GM10266 (cell line): ENCODE data around the gene MTA3.
"Not testable (repeated sequence)": the region's sequence is repeated elsewhere in the genome, so short reads cannot be mapped to it uniquely, and the experiment has no call there.

Experiments used
- DNase-seq: peaks from one replicate; pipeline ENCODE4 v3.0.0; 2012; ENCODE audit errors: extremely low spot score
- CTCF ChIP-seq: IDR thresholded peaks from 2 replicates; pipeline ENCODE4 v1.5.1; 2012; ENCODE audit warnings: mild to moderate bottlenecking, low read depth; ENCODE audit not compliant: control insufficient read depth, insufficient read depth; ENCODE audit errors: missing control alignments

Gene MTA3

DNA sequence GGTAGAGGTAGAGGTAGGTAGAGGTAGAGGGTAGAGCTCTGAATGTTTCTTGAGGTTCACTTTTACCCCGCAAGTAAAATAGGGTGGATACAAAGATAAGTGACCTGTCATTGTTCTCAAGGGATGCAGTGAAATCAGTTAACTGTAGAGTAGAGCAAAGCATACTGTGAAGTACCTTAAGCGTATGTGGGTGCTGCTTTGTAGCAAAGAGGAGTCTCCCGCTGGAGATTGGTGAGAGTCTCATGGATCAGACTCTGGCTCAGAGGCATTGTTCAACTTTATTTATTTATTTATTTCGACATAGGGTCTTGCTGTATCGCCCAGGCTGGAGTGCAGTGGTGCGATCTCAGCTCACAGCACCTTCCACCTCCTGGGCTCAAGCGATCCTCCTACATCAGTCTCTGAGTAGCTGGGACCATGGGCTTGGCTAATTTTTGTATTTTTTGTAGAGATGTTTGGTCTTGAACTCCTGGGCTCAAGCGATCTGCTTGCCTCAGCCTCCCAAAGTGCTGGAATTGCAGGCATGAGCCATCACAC is 38.7 kb downstream of the MTA3 start:
- DNase-seq = no peak
- no peak for TF ChIP-seq CTCF

GRCh38 chr2:42613281-42614064 is 45.0 kb downstream of the MTA3 start:
- TF ChIP-seq CTCF = no peak
- DNase-seq = no peak

DNA sequence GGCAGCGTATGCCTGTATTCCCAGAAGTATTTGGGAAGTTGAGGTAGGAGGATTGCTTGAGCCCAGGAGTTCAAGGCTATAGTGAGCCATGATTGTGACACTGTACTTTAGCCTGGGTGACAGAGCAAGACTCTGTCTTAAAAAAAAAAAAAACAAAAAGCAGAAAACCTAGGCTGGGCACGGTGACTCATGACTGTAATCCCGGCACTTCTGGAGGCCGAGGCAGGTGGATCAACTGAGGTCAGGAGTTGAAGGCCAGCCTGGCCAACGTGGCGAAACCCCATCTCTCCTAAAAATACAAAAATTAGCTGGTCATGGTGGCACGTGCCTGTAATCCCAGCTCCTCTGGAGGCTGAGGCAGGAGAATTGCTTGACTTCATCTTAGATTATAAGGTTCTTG is 46.4 kb downstream of the MTA3 start:
- no peak for DNase-seq
- TF ChIP-seq CTCF = no peak

DNA sequence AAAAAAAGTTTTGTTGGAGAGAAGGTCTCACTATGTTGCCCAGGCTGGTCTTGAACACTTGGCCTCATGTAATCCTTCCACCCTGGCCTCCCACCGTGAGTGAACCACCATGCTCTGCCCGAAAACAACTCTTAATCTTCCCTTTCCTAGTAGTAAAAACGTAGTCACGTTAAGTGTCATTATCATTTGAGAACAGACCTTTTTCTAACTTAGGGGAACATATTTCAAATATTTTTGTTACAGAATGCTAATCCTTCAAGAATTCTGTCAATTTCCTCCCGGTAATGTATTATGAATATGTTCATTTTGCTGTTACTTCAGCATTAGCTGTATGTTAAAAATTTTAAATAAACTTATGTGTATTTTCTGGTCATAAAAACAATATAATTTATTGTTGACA is 49.7 kb downstream of the MTA3 start:
- no peak for DNase-seq
- TF ChIP-seq CTCF = no peak

GRCh38 chr2:42618972-42619371 is 50.5 kb downstream of the MTA3 start:
- no peak for DNase-seq
- TF ChIP-seq CTCF = no peak

DNA sequence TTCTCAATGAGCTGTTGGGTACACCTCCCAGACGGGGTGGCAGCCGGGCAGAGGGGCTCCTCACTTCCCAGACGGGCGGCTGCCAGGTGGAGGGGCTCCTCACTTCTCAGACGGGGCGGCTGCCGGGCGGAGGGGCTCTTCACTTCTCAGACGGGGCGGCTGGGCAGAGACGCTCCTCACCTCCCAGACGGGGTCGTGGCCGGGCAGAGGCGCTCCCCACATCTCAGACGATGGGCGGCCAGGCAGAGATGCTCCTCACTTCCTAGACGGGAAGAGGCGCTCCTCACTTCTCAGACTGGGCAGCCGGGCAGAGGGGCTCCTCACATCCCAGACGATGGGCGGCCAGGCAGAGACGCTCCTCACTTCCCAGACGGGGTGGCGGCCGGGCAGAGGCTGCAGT is 53.2 kb downstream of the MTA3 start:
- not testable (repeated sequence) for DNase-seq

DNA sequence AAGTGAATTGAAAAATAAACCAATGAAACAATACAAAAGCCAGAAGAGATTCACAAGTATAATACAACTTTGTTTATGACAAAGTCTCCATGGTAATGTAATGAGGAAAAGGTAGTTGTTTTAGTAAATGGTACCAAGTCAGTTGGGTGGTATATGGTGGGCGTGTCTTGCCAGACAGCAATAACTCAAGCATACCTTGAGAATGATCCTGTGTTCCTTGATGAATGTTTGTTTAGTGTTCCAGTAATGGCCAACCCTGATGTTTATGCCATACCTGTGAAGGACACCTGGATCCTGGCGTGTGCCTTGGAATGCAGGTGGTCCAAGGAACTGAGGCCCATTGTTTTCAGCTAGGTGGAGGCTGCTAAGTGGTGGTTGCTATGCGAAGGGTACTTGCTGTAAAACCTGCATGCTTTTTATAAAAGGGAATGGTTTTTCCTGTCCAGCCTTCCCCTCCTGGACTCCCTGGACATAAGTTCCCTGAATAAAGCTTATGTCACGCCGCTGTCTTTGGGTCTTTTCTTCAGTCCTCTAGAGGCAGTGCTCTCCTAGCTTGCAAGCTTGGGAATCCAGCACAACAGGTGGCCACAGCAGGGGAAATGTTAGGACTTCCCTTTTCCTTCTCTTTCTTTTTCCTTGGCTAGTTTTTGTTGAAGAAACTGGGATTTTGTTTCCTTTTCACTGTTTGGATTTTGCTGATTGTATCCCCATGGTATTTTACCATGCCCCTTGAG is 54.7 kb downstream of the MTA3 start:
- DNase-seq = no peak
- TF ChIP-seq CTCF = no peak

- DNase-seq = no peak
- TF ChIP-seq CTCF = no peak
Measured at GRCh38 chr2:42624047-42624446, 55.6 kb downstream of the MTA3 start.

DNA sequence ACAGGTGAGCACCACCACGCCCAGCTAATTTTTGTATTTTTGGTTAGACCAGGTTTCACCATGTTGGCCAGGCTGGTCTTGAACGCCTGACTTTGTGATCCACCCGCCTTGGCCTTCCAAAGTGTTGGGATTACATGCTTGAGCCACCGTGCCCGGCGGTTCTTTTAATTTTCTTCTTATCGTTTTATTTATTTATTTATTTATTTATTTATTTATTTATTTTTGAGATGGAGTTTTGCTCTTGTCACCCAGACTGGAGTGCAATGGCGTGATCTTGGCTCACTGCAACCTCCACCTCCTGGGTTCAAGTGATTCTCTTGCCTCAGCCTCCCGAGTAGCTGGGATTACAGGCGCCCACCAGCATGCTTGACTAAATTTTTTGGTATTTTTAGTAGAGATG is 59.6 kb downstream of the MTA3 start:
- not testable (repeated sequence) for DNase-seq
